Left ventricle myocardium superior (tissue), 1 donor: ENCODE measurements around the gene PLEKHG5. TPM values are rescaled to one million over a fixed set of nuclear protein-coding genes. Genes with fewer than 3 reads are reported as not detected.
"Not testable (repeated sequence)": the region's sequence is repeated elsewhere in the genome, so short reads cannot be mapped to it uniquely, and the experiment has no call there.

Source experiments
- ATAC-seq: fragments of 200-7000 bp; cut with Tn5 transposase; one replicate; pipeline ENCODE4 v1.9.1; 2020; ENCODE audit warnings: mild to moderate bottlenecking, moderate library complexity
- DNase-seq: peaks from one replicate; pipeline ENCODE4 v3.0.0-alpha.2; 2020
- intact Hi-C: fragments of 100-400 bp; cut with micrococcal nuclease; formaldehyde crosslinking; loops from one replicate; pipeline ENCODE4 v1.11.0; 2022
- total RNA-seq: library from RNA; stranded (reverse); fragmentation: NEBNext Ultra II Directional; extraction: Animal tissue kit (Norgen Biotek cat#: 25700); gene quantifications from one replicate; pipeline ENCODE4 v1.2.1, GENCODE V29; 2021
- donor health status: DM: no; HTN: yes; CAD: no; lungs with severe emphysema.

The PLEKHG5 gene
- total RNA-seq, 1 donor from 2014 or later, result 16.9 TPM

DNA sequence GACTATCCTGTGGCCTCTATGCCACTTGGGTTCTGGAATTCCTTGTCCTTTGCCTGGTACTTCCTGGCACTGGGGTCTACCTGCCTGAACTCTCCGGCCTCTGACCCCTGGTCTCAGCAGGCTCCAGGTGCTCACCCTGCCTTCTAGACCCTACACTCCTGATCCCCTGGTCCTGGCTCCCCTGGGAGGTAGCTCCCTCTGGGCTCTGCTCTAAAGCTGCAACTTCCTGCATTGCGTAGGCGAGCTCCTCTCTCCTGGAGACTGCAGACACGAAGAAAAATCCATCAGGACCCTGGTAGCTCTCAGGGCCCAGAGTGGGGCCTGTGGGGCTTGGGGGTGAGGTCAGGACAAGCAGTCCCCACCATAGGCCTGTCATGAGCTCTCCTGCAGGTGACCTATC, 7.8 kb upstream of the PLEKHG5 start:
- no peak for ATAC-seq
- no peak for DNase-seq
- intact Hi-C loops, result no loop called here

DNA sequence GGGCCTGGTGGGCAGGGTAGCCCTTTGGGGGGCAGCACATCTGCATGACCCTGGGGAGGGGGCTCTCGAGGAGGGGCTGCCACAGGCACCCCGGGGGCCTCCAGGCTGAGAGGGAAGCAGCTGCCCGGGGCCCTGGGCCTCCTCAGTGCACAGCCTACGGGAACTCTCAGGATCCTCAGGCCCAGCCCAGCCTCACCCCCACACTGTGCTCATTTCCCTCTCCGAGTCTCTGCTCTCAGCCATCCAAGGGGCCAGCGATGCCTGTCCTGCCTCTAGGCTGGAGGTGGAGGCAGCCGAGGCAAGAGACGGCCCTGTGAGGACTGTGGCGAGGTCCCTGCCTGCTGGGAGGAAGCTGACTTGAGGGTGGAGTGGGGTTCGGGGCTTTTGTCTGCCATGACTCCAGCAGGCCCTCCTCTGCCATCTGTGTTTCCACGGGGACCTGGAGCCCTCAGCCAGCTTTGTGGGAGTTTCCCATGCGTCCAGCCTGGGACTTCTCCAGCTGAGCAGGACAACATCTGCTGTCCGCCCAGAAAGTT, 7.2 kb upstream of the PLEKHG5 start:
- ATAC-seq (no peak), DNase-seq (no peak)
- intact Hi-C loops, result no loop called here

DNA sequence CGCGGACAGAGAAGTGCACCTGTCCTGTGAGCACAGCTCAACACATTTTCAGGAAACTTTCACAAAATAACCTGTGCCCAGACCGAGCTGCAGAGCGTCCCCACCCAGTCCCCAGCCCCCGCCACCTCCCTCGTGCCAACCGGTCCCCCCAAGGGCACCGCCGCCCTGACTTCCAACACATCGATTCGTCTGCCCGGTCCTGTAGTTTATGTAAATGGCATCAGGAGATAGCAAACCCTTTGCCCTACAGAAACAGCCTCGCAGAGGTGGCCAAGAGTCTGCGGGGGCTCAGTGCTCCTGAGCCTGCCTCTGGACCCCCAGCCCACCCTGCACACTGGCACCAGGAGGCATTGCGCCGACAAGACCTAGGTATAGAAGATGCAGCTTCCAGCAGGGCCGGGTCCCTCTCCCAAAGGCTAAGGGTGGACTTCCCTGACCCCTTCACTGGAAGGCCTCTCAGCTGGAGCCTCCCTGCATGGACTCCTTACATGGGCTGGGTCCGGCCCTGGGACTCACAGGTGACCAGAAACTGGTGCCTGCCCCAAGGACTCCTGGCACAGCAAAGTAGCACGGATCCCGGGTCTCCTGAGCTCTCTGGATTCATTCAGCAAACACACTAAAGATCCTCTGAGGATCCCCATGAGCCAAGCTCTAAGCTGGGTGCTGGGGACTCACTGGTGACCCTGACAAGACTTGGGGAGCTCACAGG, 6.6 kb upstream of the PLEKHG5 start:
- ATAC-seq, result no peak
- DNase-seq, result no peak
- intact Hi-C loops, result no loop called here

DNA sequence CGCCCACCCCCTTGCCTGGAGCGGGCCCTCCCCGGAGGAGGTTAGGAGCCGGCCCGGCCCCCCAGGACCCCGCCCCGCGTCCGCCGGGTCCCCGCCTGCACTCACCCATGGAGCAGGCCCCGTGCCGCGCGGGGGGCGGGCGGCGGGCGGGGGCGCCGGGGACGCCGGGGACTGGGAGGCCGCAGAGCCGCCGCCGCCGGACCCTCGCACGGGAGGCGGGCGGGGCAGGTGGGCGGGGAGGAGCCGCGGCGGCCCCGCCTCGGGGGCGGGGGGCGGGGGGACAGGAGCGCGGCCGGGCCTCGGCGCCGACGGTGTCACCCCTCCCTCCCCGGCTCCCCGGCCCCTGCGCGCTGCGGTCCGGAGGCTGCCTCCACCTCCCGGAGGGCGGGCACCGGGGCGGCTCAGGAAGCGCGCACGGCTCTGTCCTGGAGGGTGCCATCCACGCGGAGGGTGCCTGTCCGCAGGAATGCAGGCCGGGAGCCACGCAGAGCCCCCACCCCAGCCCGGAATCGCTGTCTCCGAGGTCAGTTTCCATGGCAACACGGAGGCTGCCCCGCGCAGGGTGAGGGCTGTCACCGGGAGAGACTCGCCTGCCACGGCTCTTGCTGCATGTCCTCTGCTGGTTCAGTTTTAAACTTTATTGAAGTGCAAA, 5.9 kb upstream of the PLEKHG5 start:
- ATAC-seq (peak; percentile 60), DNase-seq (peak; percentile 82)
- intact Hi-C loops, result no loop called here

- ATAC-seq, result no peak
- DNase-seq, result no peak
- intact Hi-C loops, result no loop called here
Measured at GRCh38 chr1:6496890-6497214, 5.4 kb upstream of the PLEKHG5 start.

DNA sequence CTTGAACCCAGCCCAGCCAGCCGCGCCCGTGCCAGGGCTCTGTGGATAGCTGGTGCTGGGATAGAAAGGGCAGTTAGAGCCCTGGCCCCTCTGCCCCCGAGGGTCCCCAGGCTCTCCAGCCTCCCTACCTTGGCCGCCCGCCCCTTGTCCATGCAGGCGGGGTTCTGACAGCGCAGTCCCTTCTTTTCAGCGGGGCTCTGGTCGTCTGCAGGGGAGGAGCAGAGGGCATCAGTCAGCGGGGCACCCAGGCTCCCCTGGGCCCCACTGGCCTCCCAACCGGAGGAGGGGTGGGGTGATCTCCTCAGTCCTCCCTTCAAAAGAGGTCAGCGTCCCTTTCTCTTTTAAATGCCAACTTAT, 4.9 kb upstream of the PLEKHG5 start:
- intact Hi-C loops, result no loop called here
- peak; percentile 5 for ATAC-seq
- DNase-seq, result no peak

GRCh38 chr1:6495540-6496364, 4.3 kb upstream of the PLEKHG5 start:
- intact Hi-C loops, result no loop called here
- DNase-seq (no peak), ATAC-seq (no peak)

GRCh38 chr1:6495041-6495441, 3.6 kb upstream of the PLEKHG5 start:
- ATAC-seq (no peak), DNase-seq (no peak)
- intact Hi-C loops, result no loop called here

GRCh38 chr1:6494627-6495026, 3.2 kb upstream of the PLEKHG5 start:
- peak; percentile 55 for DNase-seq
- ATAC-seq, result peak; percentile 41
- intact Hi-C loops, result no loop called here

DNA sequence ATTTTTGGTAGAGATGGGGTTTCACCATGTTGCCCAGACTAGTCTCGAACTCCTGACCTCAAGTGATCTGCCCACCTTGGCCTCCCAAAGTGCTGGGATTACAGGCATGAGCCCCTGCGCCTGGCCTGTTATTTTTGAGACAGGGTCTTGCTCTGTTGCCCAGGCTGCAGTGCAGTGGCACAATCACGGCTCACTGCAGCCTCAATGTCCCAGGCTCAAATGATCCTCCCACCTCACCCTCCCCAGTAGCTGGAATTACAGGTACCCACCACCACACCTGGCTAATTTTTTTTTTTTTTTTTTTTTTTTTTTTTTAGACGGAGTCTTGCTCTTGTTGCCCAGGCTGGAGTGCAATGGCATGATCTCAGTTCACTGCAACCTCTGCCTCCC, 2.4 kb upstream of the PLEKHG5 start:
- ATAC-seq, DNase-seq, intact Hi-C loops: not testable (repeated sequence)

GRCh38 chr1:6491966-6492365, 499 bp upstream of the PLEKHG5 start:
- no peak for ATAC-seq
- DNase-seq, result no peak
- intact Hi-C loops, result no loop called here

GRCh38 chr1:6491081-6491449, 402 bp downstream of the PLEKHG5 start:
- intact Hi-C loops, result no loop called here
- no peak for DNase-seq
- ATAC-seq, result no peak

- DNase-seq, result peak; percentile 76
- ATAC-seq, result peak; percentile 71
- intact Hi-C loops, result no loop called here
Measured at GRCh38 chr1:6490181-6491080, 1.0 kb downstream of the PLEKHG5 start.

DNA sequence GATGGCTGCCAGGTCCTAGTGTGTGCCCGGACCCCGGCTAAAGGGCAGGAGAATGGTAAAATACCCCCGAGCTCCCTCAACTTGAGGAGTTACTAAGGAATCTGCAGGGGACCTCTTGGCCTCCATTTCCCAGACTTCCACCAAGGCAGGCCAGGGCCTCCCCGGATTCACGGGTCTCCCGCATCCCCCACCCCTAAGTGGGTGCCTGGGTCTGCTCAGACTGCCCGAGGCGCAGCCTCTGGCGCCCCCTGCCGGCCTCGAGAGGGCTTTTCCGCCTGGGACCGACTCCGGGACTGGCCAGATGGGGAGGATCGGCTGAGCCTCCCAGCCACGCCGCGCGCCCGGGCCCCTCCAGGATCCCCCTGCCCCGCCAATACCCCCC, 1.7 kb downstream of the PLEKHG5 start:
- ATAC-seq (peak; percentile 66), DNase-seq (peak; percentile 77)
- intact Hi-C loops, result loop anchor here (5.0 kb wide), 1 partner anchor 63 kb away; the partner anchor contains the start of gene NOL9

GRCh38 chr1:6489383-6489765, 2.1 kb downstream of the PLEKHG5 start:
- intact Hi-C loops, result loop anchor here (5.0 kb wide), 1 partner anchor 63 kb away; the partner anchor contains the start of gene NOL9
- no peak for ATAC-seq

GRCh38 chr1:6488602-6489382, 2.7 kb downstream of the PLEKHG5 start:
- intact Hi-C loops, result loop anchor here (5.0 kb wide), 1 partner anchor 64 kb away; the partner anchor contains the start of gene NOL9
- no peak for DNase-seq
- no peak for ATAC-seq

More at GRCh38 chr1:6489383-6489765, 2.1 kb downstream of the PLEKHG5 start:
- no peak for DNase-seq

DNA sequence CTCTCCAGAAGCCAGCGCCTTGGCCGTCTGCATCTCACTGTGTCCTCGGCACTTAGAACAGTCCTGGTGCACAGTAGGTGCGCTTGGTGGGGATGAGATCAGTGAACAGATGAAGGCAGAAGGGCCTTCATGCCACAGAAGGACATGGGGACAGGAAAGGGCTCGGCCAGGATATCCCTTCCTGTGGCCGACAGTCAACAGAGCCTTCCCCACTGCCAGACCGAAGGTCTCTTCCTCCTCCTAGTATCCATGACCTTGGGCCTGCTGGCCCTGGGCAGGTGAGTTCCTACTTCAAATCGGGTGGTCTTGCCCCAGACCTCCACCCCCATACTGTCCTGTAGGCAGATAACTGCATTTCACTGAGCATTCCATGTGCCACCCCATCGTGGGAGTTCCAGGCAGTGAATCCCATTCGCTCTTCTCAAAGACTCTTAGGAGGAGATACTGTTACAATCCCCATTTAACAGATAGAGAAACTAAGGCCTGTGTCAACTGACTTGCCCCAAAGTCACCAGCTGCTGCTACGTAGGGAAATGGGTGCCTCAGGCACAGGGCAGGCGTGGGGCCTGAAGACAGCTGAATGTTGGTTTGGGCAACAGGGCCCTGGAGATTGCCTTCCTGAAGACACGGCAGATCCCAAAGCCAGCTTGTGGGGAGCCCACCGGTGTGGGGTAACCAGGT, 3.5 kb downstream of the PLEKHG5 start:
- DNase-seq, result no peak
- intact Hi-C loops, result loop anchor here (5.0 kb wide), 1 partner anchor 64 kb away; the partner anchor contains the start of gene NOL9
- ATAC-seq, result no peak
